OCI-LY3 (cell line): ENCODE measurements around the gene ACSL6.
"Not testable (repeated sequence)": the region's sequence is repeated elsewhere in the genome, so short reads cannot be mapped to it uniquely, and the experiment has no call there.

Experiments used
- CTCF ChIP-seq: fragments of 200-600, 300-600 bp; sonication (generic); IDR thresholded peaks from 2 replicates; pipeline ENCODE4 v1.5.1; 2014; ENCODE audit warnings: antibody characterized with exemption, low read length, low read depth
- EZH2phosphoT487 ChIP-seq: fragments of 200-600 bp; shearing (Covaris generic); IDR thresholded peaks from 2 replicates; pipeline ENCODE4 v1.6.1; 2018; ENCODE audit warnings: antibody characterized with exemption, mixed run types, low read depth

- not testable (repeated sequence) for TF ChIP-seq CTCF, EZH2phosphoT487
These were observed 109.2 kb downstream of the ACSL6 start for GRCh38 chr5:131902266-131902665.
